HG03378 (cell line): ENCODE results near the gene PET100.
"Not testable (repeated sequence)": the region's sequence is repeated elsewhere in the genome, so short reads cannot be mapped to it uniquely, and the experiment has no call there.

Experiments
- ATAC-seq: cut with Tn5 transposase; IDR thresholded peaks from one replicate; pipeline ENCODE4 v1.9.1; 2021; ENCODE audit warnings: mild to moderate bottlenecking, moderate library complexity; ENCODE audit not compliant: unreplicated experiment

Gene PET100

GRCh38 chr19:7632340-7633203 lies 3.0 kb downstream of the PET100 start:
- no peak for ATAC-seq

- ATAC-seq, result no peak
Observed at GRCh38 chr19:7633698-7634097, 4.1 kb downstream of the PET100 start, which contains the start of gene PCP2. TSS of gene PCP2 (minus strand) at chr19:7633719. CDS start at chr19:7633457, 262 bp downstream.

GRCh38 chr19:7635670-7636069 lies 6.1 kb downstream of the PET100 start:
- ATAC-seq, result no peak

- ATAC-seq, result no peak
Observed at GRCh38 chr19:7636317-7636690, 6.7 kb downstream of the PET100 start.

GRCh38 chr19:7636691-7637373 lies 7.2 kb downstream of the PET100 start, which contains the start of gene STXBP2:
TSS of gene STXBP2 (plus strand) at chr19:7637110. CDS start at chr19:7637150, 40 bp downstream.
- no peak for ATAC-seq

GRCh38 chr19:7637374-7638256 lies 8.0 kb downstream of the PET100 start:
- ATAC-seq, result no peak

GRCh38 chr19:7638802-7639465 lies 9.3 kb downstream of the PET100 start:
- ATAC-seq, result no peak

GRCh38 chr19:7639863-7640348 lies 10.3 kb downstream of the PET100 start:
- ATAC-seq, result no peak

GRCh38 chr19:7640803-7641202 lies 11.2 kb downstream of the PET100 start:
- no peak for ATAC-seq

- ATAC-seq, result no peak
Observed at GRCh38 chr19:7641290-7642276, 12.0 kb downstream of the PET100 start.

- no peak for ATAC-seq
Observed at GRCh38 chr19:7642295-7643030, 12.9 kb downstream of the PET100 start.

- no peak for ATAC-seq
Observed at GRCh38 chr19:7643031-7643415, 13.4 kb downstream of the PET100 start.

- ATAC-seq, result not testable (repeated sequence)
Observed at GRCh38 chr19:7643629-7644549, 14.3 kb downstream of the PET100 start.

GRCh38 chr19:7644550-7644877 lies 14.9 kb downstream of the PET100 start:
- ATAC-seq, result no peak

GRCh38 chr19:7645163-7645562 lies 15.6 kb downstream of the PET100 start:
- no peak for ATAC-seq

GRCh38 chr19:7645656-7646425 lies 16.2 kb downstream of the PET100 start:
- ATAC-seq, result no peak

GRCh38 chr19:7646426-7646700 lies 16.8 kb downstream of the PET100 start:
- ATAC-seq, result no peak
